HG02623 (cell line): ENCODE measurements around the gene C1QTNF5.

Experiments used
- ATAC-seq: cut with Tn5 transposase; IDR thresholded peaks from one replicate; pipeline ENCODE4 v1.9.1; 2021; ENCODE audit warnings: moderate library complexity; ENCODE audit not compliant: unreplicated experiment

The C1QTNF5 gene

DNA sequence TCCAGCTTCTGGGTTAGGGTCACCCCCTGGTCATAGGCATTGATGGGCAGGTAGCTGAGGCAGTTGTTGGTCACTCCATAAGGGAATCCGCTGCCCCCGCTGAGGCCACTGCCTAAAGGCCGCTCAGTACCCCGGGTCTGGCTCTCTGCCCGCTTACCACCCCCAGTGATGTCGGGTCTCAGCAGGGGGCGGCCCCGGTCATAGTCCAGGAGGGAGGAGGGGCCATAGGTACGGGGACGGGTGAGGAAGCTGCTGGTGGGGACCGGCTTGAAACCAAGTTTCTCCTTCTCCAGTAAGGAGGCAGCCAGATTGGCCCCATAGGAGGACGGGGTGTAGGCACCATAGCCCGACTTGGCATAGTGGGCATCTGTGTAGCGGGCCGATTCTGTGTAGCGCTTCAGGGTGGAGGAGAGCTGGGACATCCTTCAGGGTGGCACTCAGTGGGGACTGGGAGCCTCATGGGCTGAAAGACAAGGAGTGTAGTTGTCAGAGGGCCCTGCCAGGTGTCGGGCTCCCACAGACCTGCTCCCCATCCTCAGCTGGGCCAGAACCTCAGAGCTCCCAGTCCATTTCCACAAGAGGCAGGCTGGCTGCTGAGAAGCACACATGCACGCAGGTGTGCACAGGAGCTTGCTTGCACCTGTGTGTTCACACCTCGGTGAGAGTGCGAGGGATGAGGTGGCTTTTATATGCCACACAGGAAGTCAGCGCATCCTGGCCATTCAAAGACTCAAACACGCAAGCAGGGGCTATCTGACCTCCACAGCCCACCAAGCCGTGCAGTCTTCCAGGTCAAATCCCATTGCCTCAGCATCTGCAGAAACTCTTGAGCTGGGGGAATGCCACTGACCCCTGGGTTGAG is 32.6 kb upstream of the C1QTNF5 start:
- ATAC-seq: no peak

DNA sequence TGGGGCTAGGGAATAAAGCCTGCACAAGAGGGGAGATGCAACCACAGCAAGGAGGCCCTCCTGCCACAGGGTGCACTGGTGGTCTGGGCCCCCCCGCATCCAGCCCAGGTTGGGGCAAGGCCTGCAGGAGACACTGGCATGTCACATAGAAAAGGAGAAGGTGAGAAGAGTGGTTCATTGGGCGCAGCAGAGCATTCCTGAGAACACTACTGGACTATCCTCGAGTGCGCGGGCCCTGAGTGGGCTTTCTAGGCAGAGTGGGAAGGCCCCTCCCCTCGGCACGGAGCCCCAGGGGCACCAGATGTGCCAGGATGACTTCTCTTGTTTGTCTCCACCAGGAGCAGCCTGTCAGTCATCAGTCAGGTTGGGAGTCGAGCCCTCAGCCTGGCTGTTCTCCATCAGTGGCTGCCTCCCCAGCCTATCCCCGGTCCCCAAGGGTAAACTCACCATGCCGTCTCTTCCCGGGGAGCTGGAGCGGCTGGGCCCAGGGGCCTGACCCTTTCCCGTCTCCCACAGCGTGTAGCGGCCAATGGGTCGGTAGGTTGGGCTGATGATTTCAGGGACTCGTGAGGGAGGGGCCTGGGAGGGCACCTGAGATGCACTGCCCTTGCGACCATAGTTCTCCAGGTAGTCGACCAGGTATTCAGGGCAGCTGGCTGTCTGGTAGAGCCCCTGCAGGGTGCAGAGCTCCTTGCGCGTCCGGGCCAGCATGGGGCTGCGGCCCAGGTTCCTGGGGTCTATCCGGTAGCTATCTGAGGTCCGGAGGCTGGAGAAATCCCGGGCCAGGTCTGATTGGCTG is 31.8 kb upstream of the C1QTNF5 start:
- ATAC-seq: no peak

DNA sequence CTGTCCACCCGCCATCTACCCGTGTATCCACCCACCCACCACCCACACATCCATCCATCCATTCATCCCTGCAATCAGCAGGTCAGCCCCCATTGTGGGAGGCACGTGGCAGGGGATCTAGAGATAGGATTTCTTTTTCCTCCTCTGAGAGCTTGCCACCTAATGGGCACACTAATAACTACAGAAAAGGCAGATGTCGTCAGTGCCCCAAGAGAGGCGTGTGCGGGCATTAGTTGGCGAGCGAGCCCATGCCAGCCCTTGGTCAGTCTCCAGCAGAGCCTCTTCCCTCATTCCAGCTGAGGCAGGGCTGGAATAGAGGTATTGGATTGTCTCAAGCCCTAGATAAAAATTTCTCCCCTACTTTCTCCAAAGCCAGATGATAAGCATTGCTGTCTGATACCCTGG is 31.1 kb upstream of the C1QTNF5 start:
- no peak for ATAC-seq

DNA sequence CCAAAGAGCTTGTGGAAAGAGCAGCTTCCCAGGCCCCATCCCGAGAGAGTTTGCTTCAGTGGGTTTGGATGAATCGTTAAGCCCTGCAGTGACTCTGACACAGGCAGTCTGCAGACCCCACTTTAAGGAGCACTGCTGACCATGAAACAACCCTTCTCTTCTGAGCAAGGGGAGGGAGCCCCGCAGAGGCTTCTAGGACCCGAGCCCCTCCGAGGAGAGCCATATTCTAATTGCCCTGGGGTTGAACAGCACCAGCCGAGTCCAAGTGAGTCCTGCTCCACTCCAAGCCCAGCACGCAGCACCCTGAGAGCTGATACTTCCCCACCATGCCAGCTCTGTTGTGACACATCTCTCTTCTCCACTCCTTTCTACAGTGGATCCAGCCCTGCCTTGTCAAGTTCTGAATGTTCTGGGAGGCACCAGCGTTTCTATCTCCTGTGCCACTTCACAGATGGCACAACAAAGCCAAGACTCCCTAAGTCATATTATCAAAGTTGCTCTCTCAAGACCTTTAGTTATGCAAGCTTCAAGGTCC is 30.5 kb upstream of the C1QTNF5 start:
- no peak for ATAC-seq

GRCh38 chr11:119370486-119371046 is 29.9 kb upstream of the C1QTNF5 start:
- ATAC-seq: no peak

DNA sequence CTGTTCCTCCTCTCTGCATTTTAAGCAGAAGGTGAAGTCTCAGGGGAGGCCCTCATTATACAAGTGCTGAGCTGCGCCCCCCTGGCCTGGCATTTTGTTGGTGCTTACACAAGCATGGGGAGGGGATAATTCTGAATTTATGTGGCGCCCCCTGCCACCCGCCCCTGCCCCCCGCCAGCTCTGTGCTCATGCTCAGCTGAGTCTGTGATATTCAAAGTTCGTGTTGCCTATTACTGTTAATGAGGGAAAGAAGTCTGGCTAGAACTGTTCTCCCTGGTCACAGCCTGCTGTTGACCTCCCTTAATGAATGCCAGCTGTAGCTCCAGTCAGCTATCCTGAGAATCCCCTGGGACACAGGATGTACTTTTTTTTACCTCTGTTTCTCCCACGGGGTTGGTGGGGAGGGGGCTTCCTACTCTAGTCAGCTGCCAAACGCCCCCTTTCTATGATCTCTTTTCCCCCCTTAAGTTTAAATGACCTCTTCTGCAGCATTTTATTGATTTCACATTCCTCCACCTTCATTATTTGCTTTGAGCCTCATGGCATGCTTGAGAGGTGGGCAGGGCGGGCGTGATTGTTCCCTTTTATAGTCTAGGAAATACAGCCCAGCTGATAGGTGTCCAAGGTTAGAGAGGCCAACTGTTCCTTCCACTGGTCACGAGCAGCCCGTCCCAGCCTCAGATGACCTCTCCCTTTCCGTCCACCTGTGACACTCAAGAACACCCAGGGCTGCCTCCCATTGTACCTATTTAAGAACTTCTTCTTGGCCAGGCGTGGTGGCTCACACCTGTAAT is 28.6 kb upstream of the C1QTNF5 start:
- no peak for ATAC-seq

DNA sequence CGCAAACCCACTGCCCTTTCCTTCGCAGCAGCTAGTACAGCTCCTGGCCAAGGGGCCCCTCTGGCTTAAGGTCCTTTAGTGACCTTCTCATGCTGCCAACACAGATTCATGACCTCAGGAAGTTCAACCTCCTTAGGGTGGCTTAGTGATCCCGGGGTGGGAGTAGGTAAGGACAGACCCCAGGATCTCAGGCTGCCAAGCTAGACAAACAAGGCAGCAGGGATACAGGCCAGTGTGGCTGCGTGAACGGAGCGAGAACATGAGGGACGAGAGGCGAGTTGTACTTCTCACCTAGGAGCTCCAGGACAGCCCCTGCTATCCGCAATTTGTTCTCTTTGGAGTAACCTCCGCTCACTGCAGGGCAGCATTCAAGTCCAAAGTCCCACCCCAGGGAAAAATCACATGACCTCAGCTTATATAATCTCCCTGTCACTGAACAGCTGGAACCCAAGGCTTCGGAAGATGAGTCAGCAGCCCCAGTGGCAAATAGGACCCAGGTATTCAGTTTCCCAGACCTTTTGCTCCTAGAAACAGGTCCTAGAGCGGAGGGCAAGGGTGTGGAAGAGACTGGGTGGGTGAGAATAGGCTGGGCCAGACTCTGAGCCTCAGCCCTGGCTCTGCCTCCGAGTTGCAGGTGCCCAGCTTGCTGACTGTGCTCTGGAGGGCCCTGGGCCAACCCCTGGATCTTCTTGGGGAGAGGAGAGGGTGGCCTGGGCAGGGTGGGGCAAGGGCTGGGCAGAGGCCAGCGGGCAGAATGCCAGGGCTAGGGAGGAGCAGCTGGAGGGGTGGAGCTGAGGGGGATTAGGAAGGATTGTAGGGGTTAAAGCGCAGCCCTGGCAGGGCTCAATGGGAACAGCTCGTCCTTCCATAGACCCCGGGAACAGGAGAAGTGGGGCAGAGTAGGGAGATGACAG is 27.7 kb upstream of the C1QTNF5 start:
- ATAC-seq: no peak

DNA sequence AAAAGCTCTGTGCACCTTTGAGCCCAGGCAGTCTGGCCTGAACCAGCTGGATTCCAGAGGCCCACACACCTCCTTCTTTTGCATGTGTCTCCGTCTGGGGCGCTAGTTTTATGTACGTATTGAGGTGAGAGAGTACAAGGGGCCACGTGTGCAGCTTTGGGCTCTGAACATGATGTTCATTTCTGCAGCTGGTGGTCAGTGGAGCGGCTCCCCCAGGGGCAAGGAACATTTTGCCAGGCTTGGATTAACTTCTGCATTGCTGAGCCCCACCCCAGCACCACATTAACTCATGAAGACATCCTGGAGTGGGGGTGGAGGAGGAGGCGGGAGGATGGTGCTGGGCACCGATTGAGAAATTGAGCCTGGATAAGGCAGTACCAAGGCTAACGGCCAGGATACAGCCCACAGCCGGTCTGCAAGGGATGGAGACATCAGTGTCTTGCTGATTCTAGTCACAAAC is 27.0 kb upstream of the C1QTNF5 start:
- ATAC-seq: no peak

- no peak for ATAC-seq
Measured at GRCh38 chr11:119366690-119367620, 26.3 kb upstream of the C1QTNF5 start.

GRCh38 chr11:119365071-119365591 is 24.4 kb upstream of the C1QTNF5 start:
- ATAC-seq: no peak

DNA sequence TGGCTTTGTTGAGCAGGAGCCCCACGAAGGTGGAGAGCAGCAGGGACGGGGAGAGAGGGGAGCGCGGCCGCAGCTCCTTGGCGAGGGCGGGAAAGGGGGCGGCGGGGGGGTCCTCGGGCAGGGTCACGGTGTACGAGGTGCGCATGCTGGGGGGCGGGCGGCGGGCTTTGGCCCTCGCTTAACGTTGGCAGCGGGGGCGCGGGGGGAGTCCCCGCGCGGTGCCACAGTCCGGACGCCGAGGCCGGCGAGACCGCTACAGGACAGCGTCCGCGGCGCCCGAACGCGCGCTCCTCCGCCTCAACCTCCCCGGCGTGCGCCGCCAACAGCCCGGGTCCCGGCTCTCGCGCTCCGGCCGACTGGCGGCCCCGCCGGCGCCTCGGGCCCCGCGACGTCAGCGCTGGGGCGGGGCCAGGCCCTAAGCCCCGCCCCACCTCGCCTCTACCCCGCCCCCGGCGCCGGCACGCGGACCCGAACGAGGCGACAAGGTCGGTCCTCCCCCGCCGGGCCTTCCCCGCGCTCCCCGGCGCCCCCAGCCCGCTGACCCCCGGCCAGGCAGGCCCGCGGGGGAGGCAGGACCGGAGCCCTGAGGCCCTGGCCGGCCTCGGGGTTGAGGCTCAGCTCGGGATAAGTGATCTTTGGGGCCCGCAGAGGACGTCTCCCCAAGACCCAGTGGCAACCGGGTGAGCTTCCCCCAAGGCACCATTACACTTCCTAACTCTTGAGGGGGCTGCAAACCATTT is 23.3 kb upstream of the C1QTNF5 start:
- ATAC-seq: no peak

- no peak for ATAC-seq
Measured at GRCh38 chr11:119363081-119363850, 22.6 kb upstream of the C1QTNF5 start.

DNA sequence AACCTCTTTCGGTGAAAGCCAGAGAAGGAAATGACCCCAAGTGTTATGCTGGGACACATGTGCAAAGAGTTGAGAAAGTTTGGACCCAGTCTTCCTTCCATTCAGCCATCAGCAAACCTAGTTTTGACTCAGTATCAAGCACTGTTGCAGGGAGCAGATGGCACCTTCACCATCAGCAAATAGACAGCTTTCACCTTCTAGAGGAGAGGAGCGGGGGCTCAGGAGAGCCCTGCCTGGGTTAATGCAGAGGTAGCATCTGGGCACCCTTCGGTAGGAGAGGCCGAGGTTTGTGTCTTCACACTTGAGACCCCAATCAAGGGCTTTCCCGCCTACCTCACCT is 22.0 kb upstream of the C1QTNF5 start:
- no peak for ATAC-seq

DNA sequence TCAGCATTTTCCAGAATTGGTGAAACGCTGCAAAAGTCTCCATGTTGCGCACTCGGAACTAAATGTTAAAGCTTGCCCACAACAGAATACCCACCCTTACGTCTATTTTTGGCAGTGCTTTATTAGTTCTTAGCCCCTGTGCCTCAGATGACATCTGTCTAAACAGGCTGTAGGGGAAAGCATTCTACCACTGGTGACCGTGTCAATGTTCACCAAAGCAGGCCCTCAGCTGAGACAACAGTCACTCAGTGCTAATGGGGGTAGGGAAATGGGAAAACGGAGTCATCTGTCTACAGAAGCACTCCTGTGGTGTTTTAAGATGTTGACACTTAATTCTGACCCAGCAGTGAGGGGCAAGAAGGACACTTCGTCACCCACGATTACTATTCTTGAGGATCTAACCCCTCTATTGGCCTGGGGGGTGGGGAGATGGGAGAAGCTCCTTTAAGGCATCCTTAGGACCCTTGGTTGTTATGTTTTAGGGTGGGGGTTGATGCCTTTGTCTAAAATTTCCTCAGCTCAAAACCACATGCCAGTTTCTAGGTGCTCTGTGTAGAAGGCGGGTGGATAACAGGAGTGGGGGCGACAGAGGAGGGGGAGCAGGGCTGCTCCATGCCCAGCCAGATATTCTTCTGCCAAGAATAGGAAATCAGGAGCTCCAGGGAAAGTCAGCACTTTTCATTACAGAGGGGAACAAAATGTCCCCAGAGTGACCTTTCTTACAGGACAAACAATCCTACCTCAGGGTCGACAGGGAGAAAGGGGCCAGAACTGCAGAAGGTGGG is 21.4 kb upstream of the C1QTNF5 start:
- no peak for ATAC-seq

- no peak for ATAC-seq
Measured at GRCh38 chr11:119361056-119361787, 20.5 kb upstream of the C1QTNF5 start.
